ENCODE measurements around the gene PDCD1. TPM values are rescaled to one million over a fixed set of nuclear protein-coding genes. Genes with fewer than 3 reads are reported as not detected.
"Not testable (repeated sequence)": the region's sequence is repeated elsewhere in the genome, so short reads cannot be mapped to it uniquely, and the experiment has no call there.

PDCD1 gene
- total RNA-seq, 8 experiments from 2014 or later: 0.11 to 0.49 (median 0.19) TPM; not detected in 1

DNA sequence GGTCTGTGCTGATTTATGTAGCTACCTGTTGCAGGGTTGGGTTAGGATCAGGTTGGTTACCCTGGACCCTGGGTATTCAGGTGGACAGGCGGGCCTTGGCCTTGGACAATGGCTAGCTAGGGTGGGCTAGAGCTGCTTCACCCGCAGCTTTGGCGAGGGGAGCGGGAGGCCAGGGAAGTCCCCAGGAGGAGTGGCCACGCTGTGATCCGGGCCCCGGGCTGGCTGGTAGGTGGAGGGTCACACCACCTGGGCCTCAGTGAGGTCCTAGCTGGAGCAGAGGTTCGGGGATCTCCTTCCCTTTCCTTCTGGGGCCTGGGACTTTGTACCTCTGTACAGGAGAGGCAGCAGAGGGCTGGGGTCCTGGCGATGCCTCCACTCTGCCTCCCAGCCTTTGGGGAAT is 20.6 kb upstream of the PDCD1 start:
- Histone ChIP-seq H3K4me1 (replicated peaks in 1 of 2) (peaks cover 24 to 31% of the 10 kb centered on the region in 2 donors), H3K27ac (no peak overlapping the region), H3K4me3 (no peak overlapping the region)
- in situ Hi-C loops (cut with MboI; ENCODE audit: low pct_unique_long_range_greater_than_20kb in 2 of 9, low sequenced_read_pairs in 9 of 9, unreplicated experiment in 9 of 9): no loop called here
- ATAC-seq (replicated peaks in 6 of 8): no peak
- WGBS, 10 experiments: 50 to 80% (median 69%) methylated on average over 1 to 3 of the region's 9 CpGs; no CpG with 5 or more reads in 6 of the 10 experiments

DNA sequence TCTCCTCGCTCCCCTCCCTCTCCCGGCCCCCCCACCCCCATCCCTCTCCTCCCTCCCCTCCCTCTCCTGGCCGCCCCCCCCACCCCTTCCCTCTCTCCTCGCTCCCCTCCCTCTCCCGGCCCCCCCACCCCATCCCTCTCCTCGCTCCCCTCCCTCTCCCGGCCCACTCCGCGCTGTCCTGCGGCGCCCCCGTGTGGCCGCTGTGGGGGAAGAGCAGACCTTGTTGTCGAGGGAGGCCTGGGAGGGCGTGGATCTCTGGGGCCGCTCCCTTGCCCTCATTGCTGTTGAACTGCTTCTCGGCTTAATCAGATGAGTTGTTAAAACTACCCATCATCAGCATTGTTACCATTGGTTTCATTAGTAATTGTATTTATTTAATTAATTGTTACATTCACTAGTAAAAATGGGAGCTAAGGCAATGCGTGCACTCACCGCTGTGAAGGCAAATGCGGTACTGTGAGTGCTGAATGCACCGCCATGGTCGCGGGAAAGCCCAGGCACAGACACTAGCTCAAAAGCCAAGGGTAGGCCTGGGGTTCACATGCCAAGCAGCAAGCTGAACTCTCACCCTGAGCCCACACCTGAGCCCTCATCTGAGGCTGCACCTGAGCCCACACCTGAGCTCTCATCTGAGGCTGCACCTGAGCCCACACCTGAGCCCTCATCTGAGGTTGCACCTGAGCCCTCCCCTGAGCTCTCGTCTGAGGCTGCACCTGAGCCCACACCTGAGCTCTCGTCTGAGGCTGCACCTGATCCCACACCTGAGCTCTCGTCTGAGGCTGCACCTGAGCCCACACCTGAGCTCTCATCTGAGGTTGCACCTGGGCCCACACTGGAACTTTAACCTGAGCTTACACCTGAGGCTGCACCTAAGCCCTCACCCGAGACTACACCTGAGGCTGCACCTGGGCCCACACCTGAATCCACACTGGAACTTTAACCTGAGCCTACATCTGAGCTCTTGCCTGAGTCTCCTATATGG is 19.6 kb upstream of the PDCD1 start:
- Histone ChIP-seq H3K4me1 (replicated peaks in 1 of 2) (peaks cover 24 to 30% of the 10 kb centered on the region in 2 donors), H3K27ac (no peak overlapping the region), H3K4me3 (no peak overlapping the region)
- ATAC-seq (replicated peaks in 6 of 8): peak in 5 of 8 experiments; percentile 7 to 64 (median 40)
- WGBS, 10 experiments: 20 to 100% (median 73%) methylated on average over 1 to 6 of the region's 27 CpGs; no CpG with 5 or more reads in 2 of the 10 experiments
- in situ Hi-C loops (cut with MboI; ENCODE audit: low pct_unique_long_range_greater_than_20kb in 2 of 9, low sequenced_read_pairs in 9 of 9, unreplicated experiment in 9 of 9): no loop called here

- H3K4me1 ChIP-seq (replicated peaks in 1 of 2): peaks cover 14 to 19% of the 10 kb centered on the region in 2 donors
- no peak overlapping the region for H3K4me3 ChIP-seq
- no peak for ATAC-seq (replicated peaks in 6 of 8)
- no peak overlapping the region for H3K27ac ChIP-seq
- WGBS, 10 experiments: 100% methylated on average over 1 of the region's 16 CpGs; no CpG with 5 or more reads in 9 of the 10 experiments
- in situ Hi-C loops (cut with MboI; ENCODE audit: low pct_unique_long_range_greater_than_20kb in 2 of 9, low sequenced_read_pairs in 9 of 9, unreplicated experiment in 9 of 9): no loop called here
Measured at GRCh38 chr2:241877197-241877685, 18.5 kb upstream of the PDCD1 start.

- Histone ChIP-seq H3K4me1 (replicated peaks in 1 of 2) (peaks cover 13 to 14% of the 10 kb centered on the region in 2 donors), H3K4me3 (no peak overlapping the region), H3K27ac (no peak overlapping the region)
- in situ Hi-C loops (cut with MboI; ENCODE audit: low pct_unique_long_range_greater_than_20kb in 2 of 9, low sequenced_read_pairs in 9 of 9, unreplicated experiment in 9 of 9): no loop called here
- 100% methylated on average over 1 of the region's 18 CpGs; no CpG with 5 or more reads in 8 of the 10 experiments for WGBS, 10 experiments
- ATAC-seq (replicated peaks in 6 of 8): no peak
Measured at GRCh38 chr2:241876528-241877196, 18.0 kb upstream of the PDCD1 start.

GRCh38 chr2:241875754-241876527 is 17.2 kb upstream of the PDCD1 start:
- H3K27ac ChIP-seq; ATAC-seq (replicated peaks in 6 of 8); in situ Hi-C loops (cut with MboI; ENCODE audit: low pct_unique_long_range_greater_than_20kb in 2 of 9, low sequenced_read_pairs in 9 of 9, unreplicated experiment in 9 of 9); H3K4me3 ChIP-seq: not testable (repeated sequence)
- H3K4me1 ChIP-seq (replicated peaks in 1 of 2): peaks cover 19 to 20% of the 10 kb centered on the region in 2 donors
- 0 to 100% (median 50%) methylated on average over 2 to 3 of the region's 22 CpGs; no CpG with 5 or more reads in 3 of the 10 experiments for WGBS, 10 experiments

- Histone ChIP-seq H3K4me1 (replicated peaks in 1 of 2) (peaks cover 22 to 28% of the 10 kb centered on the region in 2 donors), H3K27ac (no peak overlapping the region), H3K4me3 (no peak overlapping the region)
- ATAC-seq (replicated peaks in 6 of 8): no peak
- in situ Hi-C loops (cut with MboI; ENCODE audit: low pct_unique_long_range_greater_than_20kb in 2 of 9, low sequenced_read_pairs in 9 of 9, unreplicated experiment in 9 of 9): no loop called here
- 100% methylated on average over 2 of the region's 17 CpGs; no CpG with 5 or more reads in 7 of the 10 experiments for WGBS, 10 experiments
Measured at GRCh38 chr2:241874277-241874925, 15.7 kb upstream of the PDCD1 start.

DNA sequence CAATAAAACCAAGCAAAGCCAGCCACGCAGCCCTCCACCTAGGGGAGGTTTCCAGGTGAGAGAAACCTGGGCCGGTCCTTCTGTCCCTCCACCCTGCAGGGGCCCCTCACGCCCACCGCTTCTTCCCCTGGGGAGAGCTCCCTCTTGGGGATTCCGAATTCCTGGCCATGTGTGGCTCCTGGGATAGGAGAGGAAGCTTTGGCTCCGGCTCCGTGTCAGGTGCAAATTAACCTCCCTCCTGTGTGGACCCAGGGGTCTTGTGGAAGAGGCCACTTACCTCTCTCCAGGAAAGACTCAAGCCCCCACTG is 15.1 kb upstream of the PDCD1 start:
- Histone ChIP-seq H3K4me1 (replicated peaks in 1 of 2) (peaks cover 26 to 35% of the 10 kb centered on the region in 2 donors), H3K4me3 (no peak overlapping the region), H3K27ac (no peak overlapping the region)
- 83 to 93% methylated on average over 1 to 4 of the region's 7 CpGs; no CpG with 5 or more reads in 8 of the 10 experiments for WGBS, 10 experiments
- ATAC-seq (replicated peaks in 6 of 8): no peak
- in situ Hi-C loops (cut with MboI; ENCODE audit: low pct_unique_long_range_greater_than_20kb in 2 of 9, low sequenced_read_pairs in 9 of 9, unreplicated experiment in 9 of 9): no loop called here

DNA sequence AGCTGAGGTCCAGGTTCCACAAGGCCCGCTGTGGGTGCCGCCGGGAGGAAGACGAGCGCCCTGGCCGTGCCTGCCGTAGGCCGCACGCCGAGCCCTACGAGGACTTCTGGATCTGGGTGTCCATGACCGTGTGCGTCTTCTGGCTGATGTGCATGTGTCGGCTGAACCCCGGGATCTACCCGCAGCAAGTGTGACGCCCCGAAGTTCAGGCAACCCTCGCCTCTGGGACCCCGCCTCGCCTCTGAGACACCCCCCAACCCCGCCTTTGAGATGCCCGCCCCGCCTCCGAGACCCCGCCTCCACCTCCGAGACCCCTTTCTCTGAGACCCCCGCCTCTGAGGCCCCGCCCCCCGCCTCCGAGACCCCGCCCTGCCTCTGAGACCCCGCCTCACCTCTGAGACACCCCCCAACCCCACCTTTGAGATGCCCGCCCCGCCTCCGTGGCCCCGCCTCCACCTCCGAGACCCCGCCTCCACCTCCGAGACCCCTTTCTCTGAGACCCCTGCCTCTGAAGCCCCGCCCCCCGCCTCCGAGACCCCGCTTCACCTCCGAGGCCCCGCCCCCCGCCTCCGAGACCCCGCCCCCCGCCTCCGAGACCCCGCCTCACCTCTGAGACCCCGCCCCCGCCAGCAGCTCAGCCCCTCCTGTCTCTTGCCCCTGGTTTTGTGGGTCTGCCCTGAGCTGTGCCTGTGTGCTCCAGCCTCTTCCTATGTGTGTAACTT is 14.5 kb upstream of the PDCD1 start:
- ATAC-seq (replicated peaks in 6 of 8): no peak
- Histone ChIP-seq H3K27ac (no peak overlapping the region), H3K4me1 (replicated peaks in 1 of 2) (peaks cover 30 to 39% of the 10 kb centered on the region in 2 donors), H3K4me3 (no peak overlapping the region)
- in situ Hi-C loops (cut with MboI; ENCODE audit: low pct_unique_long_range_greater_than_20kb in 2 of 9, low sequenced_read_pairs in 9 of 9, unreplicated experiment in 9 of 9): no loop called here
- 80 to 100% (median 98%) methylated on average over 1 to 9 of the region's 54 CpGs; no CpG with 5 or more reads in 7 of the 10 experiments for WGBS, 10 experiments

- in situ Hi-C loops (cut with MboI; ENCODE audit: low pct_unique_long_range_greater_than_20kb in 2 of 9, low sequenced_read_pairs in 9 of 9, unreplicated experiment in 9 of 9): no loop called here
- no peak for ATAC-seq (replicated peaks in 6 of 8)
- Histone ChIP-seq H3K4me1 (replicated peaks in 1 of 2) (peaks cover 33 to 42% of the 10 kb centered on the region in 2 donors), H3K27ac (no peak overlapping the region), H3K4me3 (no peak overlapping the region)
- 96 to 97% methylated on average over 6 to 8 of the region's 15 CpGs; no CpG with 5 or more reads in 8 of the 10 experiments for whole genome bisulfite sequencing, 10 experiments
Measured at GRCh38 chr2:241872313-241872642, 13.6 kb upstream of the PDCD1 start.

DNA sequence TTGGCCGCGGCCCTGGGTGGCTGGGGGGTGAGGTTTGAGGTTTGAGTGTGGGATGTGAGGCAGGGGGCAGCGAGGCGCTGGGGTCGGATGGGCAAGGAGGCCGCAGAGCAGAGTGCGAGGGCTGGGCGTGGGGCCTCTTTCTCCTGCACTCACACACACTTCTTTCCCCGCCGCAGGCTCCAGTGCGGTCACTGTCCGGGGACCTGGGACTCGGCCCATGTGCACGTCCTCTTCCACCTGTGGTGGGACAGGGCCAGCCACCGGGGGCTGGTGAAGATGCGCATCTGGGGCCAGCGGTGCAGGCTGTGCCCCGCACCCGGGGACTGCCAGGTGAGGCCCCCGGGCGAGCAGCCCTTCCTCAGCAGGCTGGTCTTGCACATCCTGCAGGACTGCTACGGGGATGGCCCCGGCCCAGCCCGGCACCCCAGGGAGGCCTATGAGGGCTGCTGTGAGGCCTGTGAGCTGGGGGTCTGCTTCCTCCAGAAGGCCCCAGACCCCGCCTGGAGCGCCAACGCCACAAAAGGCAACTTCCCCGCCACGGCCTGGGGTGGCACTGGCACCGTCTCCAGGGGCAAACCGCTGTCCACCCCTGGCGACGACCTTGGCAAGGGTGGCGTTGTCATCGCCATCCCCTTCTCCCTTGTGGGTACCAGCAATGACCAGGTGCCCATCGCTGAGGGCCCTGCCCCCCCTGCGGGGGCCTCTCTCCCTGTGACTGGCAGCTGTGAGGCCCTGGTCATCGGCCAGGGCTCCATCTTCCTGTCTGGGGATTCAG is 13.0 kb upstream of the PDCD1 start:
- Histone ChIP-seq H3K4me1 (replicated peaks in 1 of 2) (peaks cover 34 to 45% of the 10 kb centered on the region in 2 donors), H3K27ac (peak overlapping the region in 1 of 2 donors; percentile 21), H3K4me3 (no peak overlapping the region)
- no peak for ATAC-seq (replicated peaks in 6 of 8)
- WGBS, 10 experiments: 70 to 87% (median 83%) methylated on average over 2 to 5 of the region's 38 CpGs; no CpG with 5 or more reads in 7 of the 10 experiments
- in situ Hi-C loops (cut with MboI; ENCODE audit: low pct_unique_long_range_greater_than_20kb in 2 of 9, low sequenced_read_pairs in 9 of 9, unreplicated experiment in 9 of 9): no loop called here
